22Rv1 (cell line): ENCODE results near the gene UNC5B.

ENCODE experiments used
- H3K27ac ChIP-seq: fragments of 450-650 bp; 2 replicates; pipeline ENCODE4 v1.5.1; 2017
- ZFX ChIP-seq: fragments of 450-650 bp; IDR thresholded peaks from 2 replicates; pipeline ENCODE4 v1.6.1; 2017; ENCODE audit warnings: antibody characterized with exemption, borderline replicate concordance
- TF ChIP-seq, protein P1 (sequence below): fragments of 450-650 bp; IDR thresholded peaks from 2 replicates; pipeline ENCODE4 v1.5.1; 2017; ENCODE audit warnings: mild to moderate bottlenecking

Gene UNC5B

DNA sequence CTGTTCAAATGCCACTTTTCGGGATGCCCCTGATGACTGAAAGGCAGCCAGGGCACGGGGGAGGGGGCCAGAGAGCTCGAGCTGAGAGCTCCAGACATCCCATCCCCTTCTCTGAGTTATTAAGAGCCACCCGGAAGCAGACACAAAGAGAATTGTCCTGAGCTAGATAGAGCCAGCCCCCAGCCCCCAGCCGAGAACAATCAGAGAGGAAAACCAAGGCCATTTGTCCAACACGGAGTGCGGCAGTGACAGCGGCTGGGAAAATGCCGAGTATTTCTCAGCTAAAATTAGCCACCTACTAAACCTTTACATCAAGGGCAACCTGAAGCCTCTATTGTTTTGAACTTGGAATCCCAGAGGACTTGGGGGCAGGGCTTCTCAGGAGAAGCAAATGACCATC lies 51.0 kb downstream of the UNC5B start:
- H3K27ac ChIP-seq: no peak overlapping the region
- TF ChIP-seq, protein P1, sequence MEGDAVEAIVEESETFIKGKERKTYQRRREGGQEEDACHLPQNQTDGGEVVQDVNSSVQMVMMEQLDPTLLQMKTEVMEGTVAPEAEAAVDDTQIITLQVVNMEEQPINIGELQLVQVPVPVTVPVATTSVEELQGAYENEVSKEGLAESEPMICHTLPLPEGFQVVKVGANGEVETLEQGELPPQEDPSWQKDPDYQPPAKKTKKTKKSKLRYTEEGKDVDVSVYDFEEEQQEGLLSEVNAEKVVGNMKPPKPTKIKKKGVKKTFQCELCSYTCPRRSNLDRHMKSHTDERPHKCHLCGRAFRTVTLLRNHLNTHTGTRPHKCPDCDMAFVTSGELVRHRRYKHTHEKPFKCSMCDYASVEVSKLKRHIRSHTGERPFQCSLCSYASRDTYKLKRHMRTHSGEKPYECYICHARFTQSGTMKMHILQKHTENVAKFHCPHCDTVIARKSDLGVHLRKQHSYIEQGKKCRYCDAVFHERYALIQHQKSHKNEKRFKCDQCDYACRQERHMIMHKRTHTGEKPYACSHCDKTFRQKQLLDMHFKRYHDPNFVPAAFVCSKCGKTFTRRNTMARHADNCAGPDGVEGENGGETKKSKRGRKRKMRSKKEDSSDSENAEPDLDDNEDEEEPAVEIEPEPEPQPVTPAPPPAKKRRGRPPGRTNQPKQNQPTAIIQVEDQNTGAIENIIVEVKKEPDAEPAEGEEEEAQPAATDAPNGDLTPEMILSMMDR: no peak
- no peak for TF ChIP-seq ZFX

GRCh38 chr10:71264345-71265200 lies 52.2 kb downstream of the UNC5B start:
- TF ChIP-seq ZFX: no peak
- TF ChIP-seq, protein P1: no peak
- no peak overlapping the region for H3K27ac ChIP-seq

DNA sequence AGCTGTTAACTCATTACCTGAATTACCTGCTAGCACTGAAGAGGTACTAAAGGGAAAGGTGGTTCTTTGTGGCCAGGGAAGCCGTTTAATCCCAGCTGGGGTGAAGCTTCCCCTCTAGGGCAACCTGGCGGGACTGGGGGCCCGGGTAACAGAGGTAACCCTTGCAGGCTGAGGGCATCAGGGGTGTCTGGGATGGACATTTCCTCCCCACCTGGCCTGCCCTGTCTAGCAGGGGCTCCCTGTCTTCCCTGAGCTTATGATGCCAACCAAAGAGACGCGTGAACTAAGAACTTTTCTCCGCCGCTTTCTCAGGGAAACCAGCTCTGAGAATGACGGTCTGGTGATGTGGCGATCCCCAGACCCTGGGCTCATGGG lies 52.8 kb downstream of the UNC5B start:
- TF ChIP-seq, protein P1: no peak
- no peak for TF ChIP-seq ZFX
- H3K27ac ChIP-seq: no peak overlapping the region

GRCh38 chr10:71265618-71266146 lies 53.3 kb downstream of the UNC5B start:
- H3K27ac ChIP-seq: no peak overlapping the region
- TF ChIP-seq ZFX: no peak
- TF ChIP-seq, protein P1: no peak

DNA sequence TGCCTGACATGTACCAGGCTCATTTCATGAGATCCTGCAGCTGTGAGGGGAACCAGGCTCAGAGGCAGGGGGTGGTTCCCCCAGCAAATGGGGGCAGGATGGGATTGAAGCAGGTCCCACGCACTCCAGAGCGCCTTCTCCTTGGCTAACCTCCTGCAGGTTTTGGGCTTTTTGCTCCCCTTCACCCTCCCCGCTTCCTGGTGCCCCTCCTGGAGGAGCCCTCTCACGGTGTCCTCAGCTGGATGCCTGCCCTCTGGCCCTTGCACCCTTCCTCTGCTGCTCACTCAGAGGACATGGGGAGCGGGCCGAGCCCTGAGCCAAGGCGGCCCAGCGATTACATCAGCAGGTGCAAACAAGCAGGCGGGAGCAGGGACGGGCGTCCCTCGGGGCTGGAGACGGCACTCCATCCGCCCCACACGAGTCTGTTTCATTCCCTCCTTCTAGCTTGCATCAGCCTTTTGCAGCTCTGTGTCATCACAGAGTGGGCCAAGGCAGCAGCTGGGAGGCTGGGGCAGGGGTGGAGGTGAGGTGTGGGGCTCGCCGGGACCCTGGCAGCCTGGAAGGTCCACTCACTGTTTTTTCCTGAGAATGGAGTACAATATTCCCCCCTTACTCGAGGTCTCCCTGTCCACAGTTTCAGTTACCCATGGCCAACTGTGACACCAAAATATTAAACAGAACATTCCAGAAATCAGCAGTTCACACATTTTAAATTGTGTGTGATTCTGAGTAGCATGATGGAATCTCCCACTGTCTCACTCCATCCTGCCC lies 54.0 kb downstream of the UNC5B start:
- H3K27ac ChIP-seq: no peak overlapping the region
- no peak for TF ChIP-seq ZFX
- TF ChIP-seq, protein P1: no peak

GRCh38 chr10:71266918-71267442 lies 54.6 kb downstream of the UNC5B start:
- no peak for TF ChIP-seq ZFX
- TF ChIP-seq, protein P1: no peak
- no peak overlapping the region for H3K27ac ChIP-seq
